Stimulated activated CD4-positive, alpha-beta T cell treated with anti-CD3 and anti-CD28 coated beads, TNF-alpha, amount 100 ng/mL, for 1 hour (primary cell): ENCODE results near the gene DHRS4L2.
"Not testable (repeated sequence)": the region's sequence is repeated elsewhere in the genome, so short reads cannot be mapped to it uniquely, and the experiment has no call there.

Experiments
- DNase-seq, 3 donors: peaks; one replicate each; pipeline ENCODE4 v3.0.0-alpha.2; 2020; ENCODE audit warnings: low read depth in 3 of 3, low spot score in 1 of 3

Gene DHRS4L2

DNA sequence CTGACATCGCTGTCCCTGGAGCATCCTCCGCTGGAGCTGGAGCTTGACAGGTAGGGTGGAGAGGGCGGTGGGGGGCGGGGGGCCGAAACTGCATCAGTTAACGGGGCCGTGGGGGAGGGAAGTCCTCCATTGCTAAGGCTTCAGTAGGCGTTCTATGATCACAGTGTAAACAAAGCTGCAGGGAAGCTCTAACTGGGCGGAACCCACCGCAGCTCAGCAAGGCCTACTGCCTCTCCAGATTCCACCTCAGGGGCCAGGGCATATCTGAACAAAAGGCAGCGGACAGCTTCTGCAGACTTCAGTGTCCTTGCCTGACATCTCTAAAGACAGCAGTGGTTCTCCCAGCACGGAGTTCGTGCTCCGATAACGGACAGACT is 18.5 kb upstream of the DHRS4L2 start:
- DNase-seq = not testable (repeated sequence)

DNA sequence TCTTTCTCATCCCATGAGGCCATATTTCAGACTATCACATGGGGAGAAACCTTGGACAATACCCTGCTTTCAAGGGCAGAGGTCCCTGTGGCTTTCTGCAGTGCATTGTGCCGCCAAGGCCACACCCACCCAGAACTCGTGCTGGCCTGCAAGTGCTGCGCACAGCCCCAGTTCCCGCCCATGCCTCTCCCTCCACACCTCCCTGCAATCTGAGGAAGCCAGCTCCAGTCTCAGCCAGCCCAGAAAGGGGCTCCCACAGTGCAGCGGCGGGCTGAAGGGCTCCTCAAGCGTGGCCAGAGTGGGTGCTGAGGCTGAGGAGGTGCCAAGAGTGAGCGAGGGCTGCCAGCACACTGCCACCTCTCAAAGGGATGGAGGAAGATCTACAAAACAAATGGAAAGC is 15.6 kb upstream of the DHRS4L2 start:
- not testable (repeated sequence) for DNase-seq

DNA sequence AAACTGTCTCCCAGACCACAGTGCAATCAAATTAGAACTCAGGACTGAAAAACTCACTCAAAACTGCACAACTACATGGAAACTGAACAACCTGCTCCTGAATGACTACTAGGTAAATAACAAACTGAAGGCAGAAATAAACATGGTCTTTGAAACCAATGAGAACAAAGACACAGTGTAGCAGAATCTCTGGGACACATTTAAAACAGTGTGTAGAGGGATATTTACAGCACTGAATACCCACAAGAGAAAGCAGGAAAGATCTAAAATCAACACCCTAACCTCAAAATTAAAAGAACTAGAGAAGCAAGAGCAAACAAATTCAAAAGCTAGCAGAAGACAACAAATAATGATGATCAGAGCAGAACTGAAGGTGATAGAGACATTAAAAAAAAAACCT is 14.7 kb upstream of the DHRS4L2 start:
- not testable (repeated sequence) for DNase-seq

GRCh38 chr14:23977208-23977607 is 11.5 kb upstream of the DHRS4L2 start:
- not testable (repeated sequence) for DNase-seq

DNA sequence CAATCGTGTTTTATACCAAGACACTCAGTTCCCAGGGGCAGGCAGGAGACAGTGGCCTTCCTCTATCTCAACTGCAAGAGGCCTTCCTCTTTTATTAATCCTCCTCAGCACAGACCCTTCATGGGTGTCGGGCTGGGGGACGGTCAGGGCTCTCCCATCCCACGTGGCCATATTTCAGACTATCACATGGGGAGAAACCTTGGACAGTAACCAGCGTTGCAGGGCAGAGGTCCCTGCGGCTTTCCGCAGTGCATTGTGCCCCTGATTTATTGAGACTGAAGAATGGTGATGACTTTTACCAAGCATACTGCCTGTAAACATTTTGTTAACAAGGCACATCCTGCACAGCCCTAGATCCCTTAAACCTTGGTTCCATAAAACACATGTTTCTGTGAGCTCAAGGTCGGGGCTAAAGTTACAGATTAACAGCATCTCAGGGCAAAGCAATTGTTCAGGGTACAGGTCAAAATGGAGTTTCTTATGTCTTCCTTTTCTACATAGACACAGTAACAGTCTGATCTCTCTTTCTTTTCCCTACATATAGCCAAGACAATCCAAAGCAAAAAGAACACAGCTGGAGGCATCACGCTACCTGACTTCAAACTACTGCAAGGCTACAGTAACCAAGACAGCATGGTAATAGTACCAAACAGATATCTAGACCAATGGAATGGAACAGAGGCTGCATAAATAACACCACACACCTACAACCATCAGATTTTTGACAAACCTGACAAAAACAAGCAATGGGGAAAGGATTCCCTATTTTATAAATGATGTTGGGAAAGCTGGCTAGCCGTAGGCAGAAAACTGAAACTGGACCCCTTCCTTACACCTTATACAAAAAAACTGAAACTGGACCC is 6.5 kb upstream of the DHRS4L2 start:
- DNase-seq = not testable (repeated sequence)

GRCh38 chr14:23984891-23985602 is 3.7 kb upstream of the DHRS4L2 start:
- DNase-seq = no peak

DNA sequence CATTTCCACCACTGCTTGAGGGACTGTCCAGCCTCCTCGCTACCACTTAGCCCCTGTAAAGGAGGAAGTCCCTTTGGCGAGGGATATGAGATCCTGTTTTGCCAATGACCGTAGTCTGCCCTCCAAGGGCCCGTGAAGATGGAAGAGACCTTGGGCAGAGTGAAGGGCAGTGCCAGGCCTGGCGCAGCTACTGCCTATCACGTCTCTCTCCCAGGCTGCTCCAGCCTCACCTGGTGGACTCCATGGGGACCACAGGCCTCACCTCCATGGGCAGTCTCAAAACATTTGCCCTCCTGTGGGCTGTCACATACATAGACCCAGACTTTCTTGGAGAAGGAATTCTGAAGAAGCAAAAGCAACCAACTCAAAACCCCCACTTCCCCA is 514 bp upstream of the DHRS4L2 start:
- not testable (repeated sequence) for DNase-seq

DNA sequence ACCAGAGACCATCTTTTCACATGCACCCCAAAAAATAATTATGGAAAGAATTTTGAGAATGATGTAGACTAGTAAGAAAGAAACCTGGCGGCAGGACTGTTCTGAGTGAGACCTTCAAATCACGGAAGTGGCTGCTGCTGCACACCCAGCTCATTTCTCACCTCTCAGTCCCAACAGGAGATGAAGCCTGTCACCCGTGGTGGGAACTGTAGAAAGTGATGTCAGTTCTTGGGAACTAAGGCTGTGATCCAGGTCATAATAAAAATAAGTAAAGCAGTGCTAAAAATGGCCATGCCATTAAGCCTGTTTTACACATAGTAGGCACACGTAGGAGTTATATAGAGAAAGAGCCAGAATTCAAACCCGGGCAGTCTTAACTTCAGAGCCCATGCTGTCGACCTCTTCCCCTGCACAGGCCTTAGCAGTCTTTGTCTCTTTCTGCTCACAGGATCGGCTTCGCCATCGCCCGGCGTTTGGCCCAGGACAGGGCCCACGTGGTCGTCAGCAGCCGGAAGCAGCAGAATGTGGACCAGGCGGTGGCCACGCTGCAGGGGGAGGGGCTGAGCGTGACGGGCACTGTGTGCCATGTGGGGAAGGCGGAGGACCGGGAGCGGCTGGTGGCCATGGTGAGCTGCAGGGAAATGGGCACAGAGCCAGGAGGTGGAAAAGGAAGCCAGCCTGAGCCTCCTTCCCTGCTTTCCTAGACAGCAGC is 1.2 kb downstream of the DHRS4L2 start:
- DNase-seq = not testable (repeated sequence)

DNA sequence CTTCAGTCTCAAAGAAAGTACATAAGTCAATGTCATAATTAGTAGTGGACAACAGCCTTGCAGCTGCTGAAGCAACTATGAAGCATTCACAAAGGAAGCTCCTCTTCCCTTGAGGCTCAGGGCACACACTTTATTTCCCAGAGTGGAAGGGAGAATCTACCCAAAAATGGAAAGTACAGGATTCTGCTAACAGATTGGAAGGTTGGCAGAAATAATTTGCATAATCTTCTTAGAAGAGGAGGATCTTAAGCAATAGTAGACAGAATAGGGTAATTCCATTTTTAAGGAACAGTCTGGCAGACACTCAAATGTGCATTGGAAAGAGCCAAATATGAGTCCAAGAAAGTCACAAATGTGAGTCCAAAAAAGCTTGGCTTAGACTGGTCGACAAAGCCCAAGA is 2.2 kb downstream of the DHRS4L2 start:
- not testable (repeated sequence) for DNase-seq

DNA sequence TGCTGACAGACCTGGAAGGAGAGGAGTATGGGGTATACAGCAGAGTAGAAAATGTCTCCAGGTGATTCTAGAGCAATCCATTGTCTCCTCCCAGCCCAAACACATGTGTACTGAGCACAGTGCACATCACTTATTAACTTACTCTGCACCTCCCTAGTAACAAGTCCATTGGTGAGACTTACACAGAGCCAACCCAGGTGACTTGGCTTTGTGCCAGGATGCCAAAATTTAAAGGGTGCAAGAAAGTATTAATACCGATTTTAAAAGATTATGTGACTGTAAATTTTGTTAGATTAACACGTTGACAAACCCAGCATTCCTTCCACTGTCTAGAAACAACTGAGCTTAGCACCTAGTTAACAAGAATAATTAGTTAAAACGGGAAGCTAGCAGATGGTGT is 4.3 kb downstream of the DHRS4L2 start:
- DNase-seq = not testable (repeated sequence)

DNA sequence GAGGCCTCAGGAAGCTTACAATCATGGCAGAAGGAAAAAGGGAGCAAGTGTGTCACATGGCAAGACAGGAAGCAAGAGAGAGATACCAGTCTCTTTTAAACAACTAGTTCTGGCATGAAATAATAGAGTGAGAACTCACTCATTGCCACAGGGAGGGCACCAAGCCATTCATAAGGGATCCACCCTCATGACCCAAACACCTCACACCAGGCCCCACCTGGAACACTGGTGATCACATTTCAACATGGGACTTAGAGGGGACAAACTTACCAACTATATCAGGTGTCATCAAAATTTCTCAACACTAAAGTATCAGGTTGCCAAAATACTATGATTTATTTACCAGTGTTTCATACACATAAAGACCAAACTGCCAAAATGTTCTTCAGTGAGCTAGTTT is 7.3 kb downstream of the DHRS4L2 start:
- not testable (repeated sequence) for DNase-seq

- DNase-seq = not testable (repeated sequence)
These were observed 8.1 kb downstream of the DHRS4L2 start for GRCh38 chr14:23996825-23997224.

GRCh38 chr14:23999640-24000039 is 10.9 kb downstream of the DHRS4L2 start:
- DNase-seq = not testable (repeated sequence)

GRCh38 chr14:24001078-24001477 is 12.3 kb downstream of the DHRS4L2 start:
- not testable (repeated sequence) for DNase-seq

DNA sequence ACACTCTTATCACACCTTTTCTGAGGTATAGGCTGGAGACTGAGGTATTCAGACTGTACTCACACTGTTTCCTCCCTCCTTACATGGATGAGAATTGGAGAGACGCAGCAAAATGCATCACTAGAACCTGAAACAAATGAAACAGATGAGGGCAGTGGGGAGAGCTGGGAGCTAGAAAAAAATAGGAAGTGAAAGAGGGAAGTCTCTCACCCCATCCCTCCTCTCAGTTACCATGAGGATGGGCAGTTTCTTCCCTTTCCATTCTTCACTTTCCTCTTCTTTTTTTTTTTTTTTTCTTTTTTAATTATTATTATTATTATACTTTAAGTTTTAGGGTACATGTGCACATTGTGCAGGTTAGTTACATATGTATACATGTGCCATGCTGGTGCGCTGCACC is 12.9 kb downstream of the DHRS4L2 start:
- not testable (repeated sequence) for DNase-seq

- not testable (repeated sequence) for DNase-seq
These were observed 17.7 kb downstream of the DHRS4L2 start for GRCh38 chr14:24006471-24006816.

GRCh38 chr14:24006817-24007652 is 18.3 kb downstream of the DHRS4L2 start:
- DNase-seq = peak in 2 of 3 donors; percentile 50 to 62

- no peak for DNase-seq
These were observed 22.3 kb downstream of the DHRS4L2 start for GRCh38 chr14:24011051-24011450.

- not testable (repeated sequence) for DNase-seq
These were observed 24.1 kb downstream of the DHRS4L2 start for GRCh38 chr14:24012726-24013273.
